ENCODE data around the gene PCGF5.

DNA sequence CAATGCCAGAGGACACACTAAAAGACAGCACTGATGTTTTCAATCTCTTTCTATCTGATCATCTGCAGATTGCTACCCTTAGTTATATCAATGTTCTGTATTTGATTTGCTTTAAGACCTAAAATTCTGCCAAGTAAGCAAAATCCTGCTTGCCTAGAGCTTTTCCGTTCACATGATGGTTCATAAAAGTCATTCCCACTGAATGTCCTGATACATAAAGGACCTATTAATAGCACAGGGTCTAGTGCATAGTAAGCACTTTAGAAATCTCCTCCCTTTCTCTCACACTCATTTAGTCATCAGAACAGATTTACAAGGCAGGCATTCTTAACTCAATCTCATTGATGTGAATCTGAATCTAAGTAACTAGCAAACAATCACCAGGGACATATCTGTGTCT is 68.8 kb downstream of the PCGF5 start:
- TF ChIP-seq CTCF (IDR thresholded peaks at IDR 0.05) (no peak), POLR2A (IDR thresholded peaks at IDR 0.05) (no peak)

Measured in thyroid gland (tissue), 4 donors.